Natural killer cell (primary cell): ENCODE results near the gene DGLUCY. TPM values are rescaled to one million over a fixed set of nuclear protein-coding genes. Genes with fewer than 3 reads are reported as not detected.
A peak's percentile ranks its signal among the peaks of the same experiment; 100 is the strongest.
"Not testable (repeated sequence)": the region's sequence is repeated elsewhere in the genome, so short reads cannot be mapped to it uniquely, and the experiment has no call there.

Source experiments
- ATAC-seq, 3 donors: fragments of 150-1000 bp in 2 of 3; fragments of 200-7000 bp in 1 of 3; cut with Tn5 transposase; 1 replicate in 1 of 3; 2 replicates in 2 of 3; pipeline ENCODE4 v1.10.0; 2021; ENCODE audit warnings: mild to moderate bottlenecking in 2 of 3, moderate library complexity in 2 of 3
- DNase-seq, 2 donors: peaks; one replicate each; pipeline versions ENCODE4 v3.0.0 to v3.0.0-alpha.2; 2013 to 2021; ENCODE audit warnings: mixed read lengths in 1 of 2
- H3K27ac ChIP-seq: one replicate; pipeline ENCODE4 v1.5.1; 2013; ENCODE audit warnings: mild to moderate bottlenecking, low read length
- H3K27me3 ChIP-seq: one replicate; pipeline ENCODE4 v1.6.1; 2013; ENCODE audit warnings: low read length; ENCODE audit not compliant: control insufficient read depth, insufficient read depth
- H3K36me3 ChIP-seq: one replicate; pipeline ENCODE4 v1.6.1; 2013; ENCODE audit warnings: low read length; ENCODE audit not compliant: control insufficient read depth, insufficient read depth
- H3K4me1 ChIP-seq: one replicate; pipeline ENCODE4 v1.6.1; 2013; ENCODE audit warnings: low read length; ENCODE audit not compliant: control insufficient read depth, insufficient read depth
- H3K4me3 ChIP-seq: one replicate; pipeline ENCODE4 v1.5.1; 2013; ENCODE audit warnings: low read length
- H3K9me3 ChIP-seq: one replicate; pipeline ENCODE4 v1.6.1; 2013; ENCODE audit warnings: low read length; ENCODE audit not compliant: control insufficient read depth, insufficient read depth
- H3K27ac Mint-ChIP-seq, 2 donors: one replicate each; pipeline ENCODE4 v1.8.0; 2022; ENCODE audit warnings: mild to moderate bottlenecking in 2 of 2, mixed read lengths in 2 of 2, moderate library complexity in 1 of 2
- H3K27me3 Mint-ChIP-seq, 2 donors: one replicate each; pipeline ENCODE4 v1.8.0; 2022; ENCODE audit warnings: low read depth in 2 of 2, mixed read lengths in 2 of 2
- H3K36me3 Mint-ChIP-seq: one replicate; pipeline ENCODE4 v1.8.0; 2022; ENCODE audit warnings: mixed read lengths
- H3K4me1 Mint-ChIP-seq, 2 donors: one replicate each; pipeline ENCODE4 v1.8.0; 2022; ENCODE audit warnings: mixed read lengths in 2 of 2
- H3K4me3 Mint-ChIP-seq: one replicate; pipeline ENCODE4 v1.8.0; 2022; ENCODE audit warnings: mild to moderate bottlenecking, moderate library complexity, mixed read lengths
- H3K9me3 Mint-ChIP-seq, 2 donors: one replicate each; pipeline ENCODE4 v1.8.0; 2022; ENCODE audit warnings: mixed read lengths in 2 of 2
- CTCF ChIP-seq: fragments of 200-600 bp; IDR thresholded peaks from one replicate; pipeline ENCODE4 v1.8.0; 2022; ENCODE audit warnings: antibody characterized with exemption
- WGBS: methylation state at CpG from one replicate; pipeline ENCODE4 v1.1.7; 2013; ENCODE audit warnings: missing lambda C conversion rate; ENCODE audit not compliant: insufficient coverage; 5-methylcytosine and 5-hydroxymethylcytosine counted together
- intact Hi-C: fragments of 100-400 bp; cut with micrococcal nuclease; formaldehyde crosslinking; loops from one replicate; pipeline ENCODE4 v1.14.2; 2022
- total RNA-seq, 4 donors: library from RNA; stranded (reverse); fragments of 120-200 nt in 1 of 4; gene quantifications; one replicate each; pipeline versions ENCODE4 v1.2.3 to v1.2.4, GENCODE V29; 2013 to 2022

Gene DGLUCY
- total RNA-seq, 3 donors from 2014 or later (not counting 1 experiment from before 2014, with no cell fraction given) = 108 to 142 (median 110) TPM

- H3K4me3 ChIP-seq = no peak overlapping the region
- no peaks in the 10 kb centered on the region for H3K27me3 ChIP-seq
- 97% methylated on average over 9 of the region's 9 CpGs for WGBS
- no peak overlapping the region for H3K27ac ChIP-seq
- Mint-ChIP-seq H3K27ac (peak overlapping the region in 1 of 2 donors; percentile 79), H3K36me3 (peaks cover 7% of the 10 kb centered on the region), H3K9me3 (no peaks in the 10 kb centered on the region), H3K27me3 (no peaks in the 10 kb centered on the region), H3K4me3 (no peak overlapping the region), H3K4me1 (peaks cover 5 to 27% of the 10 kb centered on the region in 2 donors)
- ATAC-seq (no peak), DNase-seq (no peak)
- no peak for TF ChIP-seq CTCF
- peaks cover 15% of the 10 kb centered on the region for H3K4me1 ChIP-seq
- no peaks in the 10 kb centered on the region for H3K9me3 ChIP-seq
- H3K36me3 ChIP-seq = peaks cover 64% of the 10 kb centered on the region
- intact Hi-C loops = no loop called here
Observed at GRCh38 chr14:91190853-91191252, 77.0 kb downstream of the DGLUCY start.

- H3K27ac ChIP-seq = no peak overlapping the region
- intact Hi-C loops = no loop called here
- Mint-ChIP-seq H3K9me3 (no peaks in the 10 kb centered on the region), H3K27ac (peak overlapping the region in 1 of 2 donors; percentile 70), H3K27me3 (no peaks in the 10 kb centered on the region), H3K36me3 (peaks cover under 1% of the 10 kb centered on the region), H3K4me3 (no peak overlapping the region), H3K4me1 (peaks cover 5 to 27% of the 10 kb centered on the region in 2 donors)
- WGBS = 98% methylated on average over 12 of the region's 12 CpGs
- H3K27me3 ChIP-seq = no peaks in the 10 kb centered on the region
- H3K4me1 ChIP-seq = peaks cover 15% of the 10 kb centered on the region
- TF ChIP-seq CTCF = no peak
- H3K4me3 ChIP-seq = no peak overlapping the region
- peaks cover 60% of the 10 kb centered on the region for H3K36me3 ChIP-seq
- H3K9me3 ChIP-seq = no peaks in the 10 kb centered on the region
- DNase-seq (no peak), ATAC-seq (no peak)
Observed at GRCh38 chr14:91193069-91193468, 79.2 kb downstream of the DGLUCY start.

DNA sequence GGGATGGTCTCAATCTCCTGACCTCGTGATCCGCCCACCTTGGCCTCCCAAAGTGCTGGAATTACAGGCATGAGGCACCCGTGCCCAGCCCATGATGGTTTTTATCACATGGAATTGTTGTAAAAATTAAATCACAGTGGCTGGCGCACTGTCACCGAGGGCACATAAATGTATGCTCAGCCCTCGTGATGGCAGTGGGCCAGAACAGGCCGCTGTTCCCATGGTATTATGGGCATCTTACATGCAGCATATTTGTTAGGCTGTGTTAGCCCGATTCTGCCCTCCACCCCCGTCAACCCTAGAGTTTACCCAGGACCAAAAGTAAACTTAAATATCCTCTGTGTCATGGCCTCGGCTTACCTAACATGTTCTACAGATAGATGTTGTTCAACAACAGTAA lies 82.0 kb downstream of the DGLUCY start:
- Mint-ChIP-seq H3K4me1 (peaks cover 5 to 24% of the 10 kb centered on the region in 2 donors), H3K36me3 (peaks cover 8% of the 10 kb centered on the region), H3K27ac (no peak overlapping the region), H3K27me3 (no peaks in the 10 kb centered on the region), H3K9me3 (no peaks in the 10 kb centered on the region), H3K4me3 (no peak overlapping the region)
- intact Hi-C loops = no loop called here
- WGBS = 97% methylated on average over 10 of the region's 10 CpGs
- Histone ChIP-seq H3K36me3 (peaks cover 55% of the 10 kb centered on the region), H3K9me3 (no peaks in the 10 kb centered on the region), H3K4me3 (no peak overlapping the region), H3K27me3 (no peaks in the 10 kb centered on the region), H3K4me1 (peaks cover 15% of the 10 kb centered on the region), H3K27ac (no peak overlapping the region)
- ATAC-seq (no peak), DNase-seq (no peak)
- TF ChIP-seq CTCF = no peak

GRCh38 chr14:91197631-91198030 lies 83.8 kb downstream of the DGLUCY start:
- H3K4me3 ChIP-seq = no peak overlapping the region
- H3K36me3 ChIP-seq = peaks cover 47% of the 10 kb centered on the region
- ATAC-seq (no peak), DNase-seq (no peak)
- no peak overlapping the region for H3K4me3 Mint-ChIP-seq
- intact Hi-C loops = no loop called here
- no peaks in the 10 kb centered on the region for H3K9me3 ChIP-seq
- H3K27me3 ChIP-seq = no peaks in the 10 kb centered on the region
- H3K4me1 ChIP-seq = peaks cover 24% of the 10 kb centered on the region
- H3K27me3 Mint-ChIP-seq = no peaks in the 10 kb centered on the region
- H3K9me3 Mint-ChIP-seq = no peaks in the 10 kb centered on the region
- no peak overlapping the region for H3K27ac Mint-ChIP-seq
- no peak overlapping the region for H3K27ac ChIP-seq
- TF ChIP-seq CTCF = no peak
- H3K36me3 Mint-ChIP-seq = peaks cover 8% of the 10 kb centered on the region
- peaks cover under 1 to 30% of the 10 kb centered on the region in 2 donors for H3K4me1 Mint-ChIP-seq

GRCh38 chr14:91200802-91201201 lies 86.9 kb downstream of the DGLUCY start:
- H3K27ac ChIP-seq, H3K9me3 ChIP-seq, H3K27me3 ChIP-seq, intact Hi-C loops, ATAC-seq, H3K4me3 ChIP-seq, H3K27me3 Mint-ChIP-seq, H3K4me3 Mint-ChIP-seq, H3K9me3 Mint-ChIP-seq, H3K36me3 Mint-ChIP-seq, DNase-seq: not testable (repeated sequence)
- peaks cover 7 to 19% of the 10 kb centered on the region in 2 donors for H3K4me1 Mint-ChIP-seq
- 97% methylated on average over 6 of the region's 6 CpGs for WGBS
- Histone ChIP-seq H3K36me3 (peaks cover 65% of the 10 kb centered on the region), H3K4me1 (peaks cover 12% of the 10 kb centered on the region)
- H3K27ac Mint-ChIP-seq = peak overlapping the region in 1 of 2 donors; percentile 21
